ENCODE results near the gene ACTG2. TPM values are rescaled to one million over a fixed set of nuclear protein-coding genes. Genes with fewer than 3 reads are reported as not detected.

The ACTG2 gene
- total and polyA plus RNA-seq, 10 of the 15 experiments (the other 5 are each of a cell fraction or from before 2014, with no cell fraction given): 0.06 to 0.97 (median 0.12) TPM; not detected in 7

GRCh38 chr2:73963385-73964120 lies 70.7 kb downstream of the ACTG2 start (continued):
- TF ChIP-seq, protein P1, sequence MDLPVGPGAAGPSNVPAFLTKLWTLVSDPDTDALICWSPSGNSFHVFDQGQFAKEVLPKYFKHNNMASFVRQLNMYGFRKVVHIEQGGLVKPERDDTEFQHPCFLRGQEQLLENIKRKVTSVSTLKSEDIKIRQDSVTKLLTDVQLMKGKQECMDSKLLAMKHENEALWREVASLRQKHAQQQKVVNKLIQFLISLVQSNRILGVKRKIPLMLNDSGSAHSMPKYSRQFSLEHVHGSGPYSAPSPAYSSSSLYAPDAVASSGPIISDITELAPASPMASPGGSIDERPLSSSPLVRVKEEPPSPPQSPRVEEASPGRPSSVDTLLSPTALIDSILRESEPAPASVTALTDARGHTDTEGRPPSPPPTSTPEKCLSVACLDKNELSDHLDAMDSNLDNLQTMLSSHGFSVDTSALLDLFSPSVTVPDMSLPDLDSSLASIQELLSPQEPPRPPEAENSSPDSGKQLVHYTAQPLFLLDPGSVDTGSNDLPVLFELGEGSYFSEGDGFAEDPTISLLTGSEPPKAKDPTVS (IDR thresholded peaks at IDR 0.05; ENCODE audit: low read depth, low read length): no peak
- TF ChIP-seq PAX8 (IDR thresholded peaks at IDR 0.05): no peak
- no peak for TF ChIP-seq CHD1 (IDR thresholded peaks at IDR 0.05; ENCODE audit: low read depth, low read length)
- TF ChIP-seq IKZF1 (conservative IDR thresholded peaks at IDR 0.05): peak; percentile 47
- TF ChIP-seq ETV6 (conservative IDR thresholded peaks at IDR 0.05 in 1 of 2, IDR thresholded peaks at IDR 0.05 in 1 of 2; ENCODE audit: borderline replicate concordance in 1 of 2, low read depth in 1 of 2): no peak
- TF ChIP-seq JUND (IDR thresholded peaks at IDR 0.05; ENCODE audit: low read depth, low read length): peak; percentile 46; the same call in 1 of the 2 replicates
- TF ChIP-seq POLR2A (IDR thresholded peaks at IDR 0.05; ENCODE audit: low read depth, low read length): peak; percentile 33; the same call in 1 of the 2 replicates
- no peak for TF ChIP-seq KAT2A (conservative IDR thresholded peaks at IDR 0.05; ENCODE audit: control insufficient read depth, low read depth, low read length)
- TF ChIP-seq BACH1 (IDR thresholded peaks at IDR 0.05; ENCODE audit: borderline replicate concordance): peak; percentile 47; the same call in 1 of the 2 replicates
- peak in 1 of 2 experiments; percentile 48; a peak in 2 of 4 replicates for TF ChIP-seq IKZF2 (IDR thresholded peaks at IDR 0.05)
- TF ChIP-seq YY1 (IDR thresholded peaks at IDR 0.05; ENCODE audit: low read depth, low read length): peak; percentile 76; the same call in 1 of the 2 replicates
- no peak for TF ChIP-seq ZBTB4 (CRISPR knock-in tag; IDR thresholded peaks at IDR 0.05)
- peak; percentile 72; the same call in 1 of the 2 replicates for TF ChIP-seq ZBED1 (IDR thresholded peaks at IDR 0.05; ENCODE audit: borderline replicate concordance)
- TF ChIP-seq KDM1A (IDR thresholded peaks at IDR 0.05; ENCODE audit: borderline replicate concordance): no peak
- no peak for TF ChIP-seq ZBTB33 (IDR thresholded peaks at IDR 0.05)
- TF ChIP-seq ATF3 (IDR thresholded peaks at IDR 0.05; ENCODE audit: borderline replicate concordance, extremely low read depth, low read depth, low read length): no peak
- peak; percentile 57 for TF ChIP-seq MTA2 (IDR thresholded peaks at IDR 0.05; ENCODE audit: low read depth)
- TF ChIP-seq EP300 (IDR thresholded peaks at IDR 0.05; ENCODE audit: borderline replicate concordance in 1 of 2, control insufficient read depth in 1 of 2, low read depth in 2 of 2, low read length in 2 of 2): peak in 1 of 2 experiments; percentile 18; a peak in 1 of 4 replicates
- TF ChIP-seq BCL3 (IDR thresholded peaks at IDR 0.05; ENCODE audit: borderline replicate concordance, insufficient read depth, low read depth, low read length, poor library complexity, severe bottlenecking): peak; percentile 72
- TF ChIP-seq RCOR1 (conservative IDR thresholded peaks at IDR 0.05; ENCODE audit: low read depth, low read length): no peak
- 0 out of 2 replicates have a peak, but pooled peaks have one; percentile 38 for TF ChIP-seq TCF12 (IDR thresholded peaks at IDR 0.05; ENCODE audit: low read depth, low read length)
